ENCODE measurements around the gene AGER. TPM values are rescaled to one million over a fixed set of nuclear protein-coding genes. Genes with fewer than 3 reads are reported as not detected.
"Not testable (repeated sequence)": the region's sequence is repeated elsewhere in the genome, so short reads cannot be mapped to it uniquely, and the experiment has no call there.

AGER gene
- total and polyA plus RNA-seq, 4 donors, result 0.79 to 22.1 (median 10.8) TPM

DNA sequence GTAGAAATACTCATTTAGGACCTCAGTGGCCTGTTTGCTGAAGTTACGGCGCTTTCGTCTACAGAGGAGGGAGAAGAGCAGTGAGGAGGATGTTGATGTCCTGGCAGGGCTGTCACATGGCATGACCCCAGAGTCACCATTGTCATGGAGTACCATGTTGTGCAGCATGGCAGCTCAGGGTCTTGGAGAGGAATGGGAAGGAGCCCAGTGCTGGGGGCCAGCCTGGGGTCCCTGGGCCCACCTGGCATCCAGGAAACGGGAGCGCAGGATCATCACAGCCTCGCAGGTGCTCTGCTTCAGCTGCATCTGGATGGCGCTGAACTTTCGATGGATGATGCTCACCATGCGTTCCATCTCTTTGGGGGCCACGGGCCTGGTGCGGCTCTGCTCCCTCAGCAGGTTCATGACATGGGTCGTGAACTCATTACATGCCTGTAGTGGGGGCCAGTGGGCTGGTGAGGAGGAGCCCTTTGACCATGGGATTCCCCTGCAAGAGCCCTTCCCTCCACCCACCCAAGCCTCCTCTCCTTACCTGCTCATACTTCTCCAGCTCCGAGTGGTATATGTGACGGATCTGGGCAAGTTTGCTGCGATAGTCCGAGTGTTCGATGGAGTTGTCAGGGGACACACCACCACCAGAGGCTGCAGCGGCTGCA lies 3.8 kb upstream of the AGER start:
- peaks cover 49% of the 10 kb centered on the region for H3K4me1 ChIP-seq (ENCODE audit: control insufficient read depth, insufficient read depth, low read length)
- 87% methylated on average over 6 of the region's 18 CpGs for WGBS (ENCODE audit: insufficient coverage)

DNA sequence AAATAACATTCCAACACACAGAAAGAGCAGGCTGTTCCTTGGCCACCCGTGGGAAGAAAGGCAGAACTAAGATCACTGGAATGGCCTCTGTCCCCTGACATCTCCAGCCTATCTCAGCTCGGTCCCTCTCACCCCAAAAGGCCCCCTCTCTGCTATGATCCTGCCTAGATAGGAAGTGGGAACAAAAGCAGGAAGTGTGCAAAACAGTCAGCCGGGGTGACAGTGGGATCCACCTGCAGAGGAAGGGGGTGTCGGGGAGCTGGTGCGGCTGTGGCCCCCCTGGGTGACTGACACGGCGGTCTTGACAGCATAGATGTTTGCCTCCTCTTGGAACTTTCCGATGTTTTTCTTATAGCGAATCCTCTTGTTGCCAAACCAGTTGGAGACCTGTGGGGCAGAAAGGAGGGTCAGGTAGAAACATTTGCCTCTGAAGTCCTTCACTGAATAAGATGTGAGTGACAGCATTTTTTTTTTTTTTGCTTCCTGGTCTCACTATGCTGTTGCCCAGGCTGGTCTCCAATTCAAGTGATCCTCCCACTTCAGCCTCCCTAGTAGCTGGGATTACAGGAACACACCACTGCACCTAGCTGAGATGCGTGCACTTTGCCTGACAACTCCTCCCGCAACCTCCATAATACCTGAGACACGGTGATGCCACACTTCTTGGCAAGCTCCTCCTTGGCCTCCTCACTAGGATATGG lies 3.1 kb upstream of the AGER start:
- Histone ChIP-seq H3K4me1 (ENCODE audit: control insufficient read depth, insufficient read depth, low read length) (peaks cover 47% of the 10 kb centered on the region), H3K27ac (ENCODE audit: low read depth, low read length) (no peak overlapping the region), H3K4me3 (ENCODE audit: low read depth, low read length) (no peak overlapping the region), H3K27me3 (ENCODE audit: control insufficient read depth, insufficient read depth, low read length) (no peaks in the 10 kb centered on the region), H3K9me3 (ENCODE audit: control insufficient read depth, insufficient read depth, low read length) (no peaks in the 10 kb centered on the region), H3K36me3 (ENCODE audit: control insufficient read depth, insufficient read depth, low read length) (peaks cover 51% of the 10 kb centered on the region)
- WGBS (ENCODE audit: insufficient coverage), result 86% methylated on average over 7 of the region's 12 CpGs
- DNase-seq (ENCODE audit: low read depth in 4 of 6, low spot score in 6 of 6), result no peak

More for the DNA sequence above, 3.8 kb upstream of the AGER start:
- H3K36me3 ChIP-seq (ENCODE audit: control insufficient read depth, insufficient read depth, low read length), result peaks cover 44% of the 10 kb centered on the region
- not testable (repeated sequence) for DNase-seq (ENCODE audit: low read depth in 4 of 6, low spot score in 6 of 6); H3K9me3 ChIP-seq (ENCODE audit: control insufficient read depth, insufficient read depth, low read length); H3K27me3 ChIP-seq (ENCODE audit: control insufficient read depth, insufficient read depth, low read length)
- peak overlapping the region; percentile 87 for H3K27ac ChIP-seq (ENCODE audit: low read depth, low read length)
- peak overlapping the region; percentile 77 for H3K4me3 ChIP-seq (ENCODE audit: low read depth, low read length)

DNA sequence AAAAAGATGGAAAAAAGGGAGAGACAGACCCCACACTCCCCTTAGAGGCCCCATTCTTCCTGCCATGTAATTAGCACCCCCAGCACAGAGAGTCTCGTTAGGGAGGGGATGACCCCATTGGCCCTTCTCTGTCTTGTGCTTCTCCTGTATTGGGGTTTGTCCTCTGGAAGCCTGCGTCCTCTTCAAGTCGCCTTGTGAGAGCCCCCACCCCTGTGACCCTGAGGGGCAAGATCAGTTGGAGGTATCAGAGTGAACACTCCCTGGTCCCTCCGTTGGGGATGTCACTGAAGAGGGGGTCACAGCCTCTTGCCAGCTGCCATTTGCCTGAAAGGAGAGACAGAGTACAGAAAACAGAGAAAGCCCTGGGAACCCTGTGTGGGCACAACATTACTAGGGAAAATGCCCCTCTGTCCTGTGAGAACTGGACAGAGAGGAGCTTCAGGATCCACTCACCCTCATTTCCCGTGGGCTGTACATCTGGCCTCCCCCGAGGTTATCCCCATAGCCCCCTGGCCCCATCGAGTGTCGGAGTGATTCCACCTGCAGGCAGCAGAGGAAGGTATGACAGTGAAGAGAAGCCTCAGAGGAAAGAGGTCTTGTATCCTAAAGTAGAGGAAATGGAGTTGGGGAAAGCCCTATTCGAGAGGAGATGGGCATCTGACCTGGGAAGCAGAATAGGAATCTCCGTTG lies 2.2 kb upstream of the AGER start:
- peaks cover 41% of the 10 kb centered on the region for H3K4me1 ChIP-seq (ENCODE audit: control insufficient read depth, insufficient read depth, low read length)
- H3K27ac ChIP-seq (ENCODE audit: low read depth, low read length); H3K4me3 ChIP-seq (ENCODE audit: low read depth, low read length); H3K27me3 ChIP-seq (ENCODE audit: control insufficient read depth, insufficient read depth, low read length); DNase-seq (ENCODE audit: low read depth in 4 of 6, low spot score in 6 of 6); H3K9me3 ChIP-seq (ENCODE audit: control insufficient read depth, insufficient read depth, low read length): not testable (repeated sequence)
- peaks cover 58% of the 10 kb centered on the region for H3K36me3 ChIP-seq (ENCODE audit: control insufficient read depth, insufficient read depth, low read length)
- 87% methylated on average over 5 of the region's 10 CpGs for WGBS (ENCODE audit: insufficient coverage)

- DNase-seq (ENCODE audit: low read depth in 4 of 6, low spot score in 6 of 6), result peak in 1 of 6 donors; percentile 38
- not testable (repeated sequence) for H3K27ac ChIP-seq (ENCODE audit: low read depth, low read length)
These were observed 1.7 kb upstream of the AGER start for GRCh38 chr6:32185681-32186131.

DNA sequence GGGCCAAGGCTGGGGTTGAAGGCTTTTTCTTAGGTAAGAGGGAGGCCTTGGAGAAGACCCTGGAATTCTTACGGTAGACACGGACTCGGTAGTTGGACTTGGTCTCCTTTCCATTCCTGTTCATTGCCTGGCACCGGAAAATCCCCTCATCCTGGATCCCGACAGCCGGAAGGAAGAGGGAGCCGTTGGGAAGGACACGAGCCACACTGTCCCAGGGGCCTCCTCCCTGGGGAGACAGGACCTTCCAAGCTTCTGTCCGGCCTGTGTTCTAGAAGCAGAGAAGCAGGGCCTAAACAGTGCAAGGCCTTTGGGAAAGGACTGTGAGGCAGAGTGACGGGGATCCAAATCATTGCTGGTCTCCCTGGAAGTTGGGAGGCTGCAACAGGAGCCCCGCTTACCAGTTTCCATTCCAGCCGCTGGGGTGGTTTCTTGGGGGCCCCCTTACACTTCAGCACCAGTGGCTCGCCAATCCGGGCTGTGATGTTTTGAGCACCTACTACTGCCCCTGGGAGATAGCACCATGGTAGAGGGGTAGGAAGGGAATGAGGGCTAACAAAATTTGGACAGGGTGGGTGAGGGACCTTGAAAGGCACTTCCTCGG lies 470 bp downstream of the AGER start:
- no peak for DNase-seq (ENCODE audit: low read depth in 4 of 6, low spot score in 6 of 6)
- no peaks in the 10 kb centered on the region for H3K9me3 ChIP-seq (ENCODE audit: control insufficient read depth, insufficient read depth, low read length)
- H3K27ac ChIP-seq (ENCODE audit: low read depth, low read length), result no peak overlapping the region
- H3K27me3 ChIP-seq (ENCODE audit: control insufficient read depth, insufficient read depth, low read length), result no peaks in the 10 kb centered on the region
- H3K36me3 ChIP-seq (ENCODE audit: control insufficient read depth, insufficient read depth, low read length), result peaks cover 66% of the 10 kb centered on the region
- no peak overlapping the region for H3K4me3 ChIP-seq (ENCODE audit: low read depth, low read length)
- 80% methylated on average over 13 of the region's 15 CpGs for WGBS (ENCODE audit: insufficient coverage)
- H3K4me1 ChIP-seq (ENCODE audit: control insufficient read depth, insufficient read depth, low read length), result peaks cover 29% of the 10 kb centered on the region

More at GRCh38 chr6:32185681-32186131, 1.7 kb upstream of the AGER start:
- not testable (repeated sequence) for H3K4me3 ChIP-seq (ENCODE audit: low read depth, low read length); H3K9me3 ChIP-seq (ENCODE audit: control insufficient read depth, insufficient read depth, low read length); H3K27me3 ChIP-seq (ENCODE audit: control insufficient read depth, insufficient read depth, low read length)
- Histone ChIP-seq H3K4me1 (ENCODE audit: control insufficient read depth, insufficient read depth, low read length) (peaks cover 35% of the 10 kb centered on the region), H3K36me3 (ENCODE audit: control insufficient read depth, insufficient read depth, low read length) (peaks cover 63% of the 10 kb centered on the region)
- 17% methylated on average over 9 of the region's 11 CpGs for WGBS (ENCODE audit: insufficient coverage)

- H3K9me3 ChIP-seq (ENCODE audit: control insufficient read depth, insufficient read depth, low read length), result no peaks in the 10 kb centered on the region
- peaks cover 24% of the 10 kb centered on the region for H3K4me1 ChIP-seq (ENCODE audit: control insufficient read depth, insufficient read depth, low read length)
- WGBS (ENCODE audit: insufficient coverage), result 100% methylated on average over 1 of the region's 3 CpGs
- H3K36me3 ChIP-seq (ENCODE audit: control insufficient read depth, insufficient read depth, low read length), result peaks cover 62% of the 10 kb centered on the region
- no peak overlapping the region for H3K27ac ChIP-seq (ENCODE audit: low read depth, low read length)
- no peak overlapping the region for H3K4me3 ChIP-seq (ENCODE audit: low read depth, low read length)
- H3K27me3 ChIP-seq (ENCODE audit: control insufficient read depth, insufficient read depth, low read length), result no peaks in the 10 kb centered on the region
- DNase-seq (ENCODE audit: low read depth in 4 of 6, low spot score in 6 of 6), result no peak
These were observed 1.0 kb downstream of the AGER start for GRCh38 chr6:32183030-32183429.

DNA sequence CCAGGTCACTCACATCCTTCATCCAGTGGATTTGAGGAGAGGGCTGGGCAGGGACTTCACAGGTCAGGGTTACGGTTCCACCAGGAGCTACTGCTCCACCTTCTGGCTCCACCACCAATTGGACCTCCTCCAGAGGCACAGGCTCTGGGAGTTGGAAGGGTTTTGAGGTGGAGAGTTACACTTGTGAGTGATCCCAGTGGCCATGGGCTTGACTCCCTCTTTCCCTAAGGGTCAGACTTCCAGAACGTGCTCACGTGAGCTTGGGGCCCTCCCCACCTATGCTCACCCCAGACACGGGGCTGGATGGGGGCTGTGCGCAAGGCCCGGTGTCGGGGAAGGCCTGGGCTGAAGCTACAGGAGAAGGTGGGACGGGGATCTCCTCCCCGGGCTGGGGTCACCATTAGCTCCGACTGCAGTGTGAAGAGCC lies 1.5 kb downstream of the AGER start:
- Histone ChIP-seq H3K36me3 (ENCODE audit: control insufficient read depth, insufficient read depth, low read length) (peaks cover 57% of the 10 kb centered on the region), H3K4me3 (ENCODE audit: low read depth, low read length) (no peak overlapping the region), H3K27me3 (ENCODE audit: control insufficient read depth, insufficient read depth, low read length) (no peaks in the 10 kb centered on the region), H3K9me3 (ENCODE audit: control insufficient read depth, insufficient read depth, low read length) (no peaks in the 10 kb centered on the region), H3K4me1 (ENCODE audit: control insufficient read depth, insufficient read depth, low read length) (peaks cover 21% of the 10 kb centered on the region), H3K27ac (ENCODE audit: low read depth, low read length) (no peak overlapping the region)
- 87% methylated on average over 7 of the region's 10 CpGs for WGBS (ENCODE audit: insufficient coverage)
- DNase-seq (ENCODE audit: low read depth in 4 of 6, low spot score in 6 of 6), result no peak

GRCh38 chr6:32181915-32182529 lies 2.0 kb downstream of the AGER start:
- H3K9me3 ChIP-seq (ENCODE audit: control insufficient read depth, insufficient read depth, low read length), result no peaks in the 10 kb centered on the region
- H3K36me3 ChIP-seq (ENCODE audit: control insufficient read depth, insufficient read depth, low read length), result peaks cover 52% of the 10 kb centered on the region
- no peak for DNase-seq (ENCODE audit: low read depth in 4 of 6, low spot score in 6 of 6)
- WGBS (ENCODE audit: insufficient coverage), result 91% methylated on average over 8 of the region's 10 CpGs
- peaks cover 26% of the 10 kb centered on the region for H3K4me1 ChIP-seq (ENCODE audit: control insufficient read depth, insufficient read depth, low read length)
- no peaks in the 10 kb centered on the region for H3K27me3 ChIP-seq (ENCODE audit: control insufficient read depth, insufficient read depth, low read length)
- H3K27ac ChIP-seq (ENCODE audit: low read depth, low read length), result no peak overlapping the region
- no peak overlapping the region for H3K4me3 ChIP-seq (ENCODE audit: low read depth, low read length)

GRCh38 chr6:32181148-32181702 lies 2.8 kb downstream of the AGER start:
- 87% methylated on average over 13 of the region's 15 CpGs for WGBS (ENCODE audit: insufficient coverage)
- no peak for DNase-seq (ENCODE audit: low read depth in 4 of 6, low spot score in 6 of 6)
- Histone ChIP-seq H3K27me3 (ENCODE audit: control insufficient read depth, insufficient read depth, low read length) (no peaks in the 10 kb centered on the region), H3K36me3 (ENCODE audit: control insufficient read depth, insufficient read depth, low read length) (peaks cover 45% of the 10 kb centered on the region), H3K9me3 (ENCODE audit: control insufficient read depth, insufficient read depth, low read length) (no peaks in the 10 kb centered on the region), H3K4me3 (ENCODE audit: low read depth, low read length) (no peak overlapping the region), H3K27ac (ENCODE audit: low read depth, low read length) (no peak overlapping the region), H3K4me1 (ENCODE audit: control insufficient read depth, insufficient read depth, low read length) (peaks cover 24% of the 10 kb centered on the region)
